Trophoblast cell (in vitro differentiated cells and primary cell): ENCODE measurements around the gene LRRC73.

ENCODE experiments used
- DNase-seq, 2 donors: peaks; one replicate each; pipeline ENCODE4 v3.0.0-alpha.2; 2016
- H2AFZ ChIP-seq: 2 replicates; pipeline ENCODE4 v1.6.1; 2013; ENCODE audit warnings: low read length, moderate library complexity, mild to moderate bottlenecking; ENCODE audit not compliant: insufficient read depth, poor library complexity
- H2AK5ac ChIP-seq: 2 replicates; pipeline ENCODE4 v1.6.1; 2013; ENCODE audit warnings: mild to moderate bottlenecking, low read length
- H2BK120ac ChIP-seq: 2 replicates; pipeline ENCODE4 v1.6.1; 2013; ENCODE audit warnings: low read length, mild to moderate bottlenecking, moderate library complexity; ENCODE audit not compliant: insufficient read depth, poor library complexity
- H2BK12ac ChIP-seq: 2 replicates; pipeline ENCODE4 v1.6.1; 2013; ENCODE audit warnings: mild to moderate bottlenecking, low read length, moderate library complexity
- H2BK5ac ChIP-seq: 2 replicates; pipeline ENCODE4 v1.6.1; 2013; ENCODE audit warnings: low read length, low read depth, moderate library complexity, mild to moderate bottlenecking; ENCODE audit not compliant: poor library complexity
- H3K14ac ChIP-seq: 2 replicates; pipeline ENCODE4 v1.6.1; 2013; ENCODE audit warnings: mild to moderate bottlenecking, low read length
- H3K18ac ChIP-seq: 2 replicates; pipeline ENCODE4 v1.6.1; 2013; ENCODE audit warnings: mild to moderate bottlenecking, low read length
- H3K23ac ChIP-seq: 2 replicates; pipeline ENCODE4 v1.6.1; 2013; ENCODE audit warnings: low read length
- H3K27ac ChIP-seq: 2 replicates; pipeline ENCODE4 v1.5.1; 2013; ENCODE audit warnings: low read depth, mild to moderate bottlenecking, inconsistent platforms, low read length, moderate library complexity
- H3K27me3 ChIP-seq: 2 replicates; pipeline ENCODE4 v1.6.1; 2013; ENCODE audit warnings: inconsistent platforms, mild to moderate bottlenecking, low read length, moderate library complexity; ENCODE audit not compliant: insufficient read depth
- H3K36me3 ChIP-seq, 2 experiments: 1 replicate in 1 of 2; 2 replicates in 1 of 2; pipeline ENCODE4 v1.6.1; 2013; ENCODE audit warnings: low read length in 2 of 2, mild to moderate bottlenecking in 2 of 2, moderate library complexity in 1 of 2; ENCODE audit not compliant: insufficient read depth in 2 of 2, control insufficient read depth in 1 of 2
- H3K4ac ChIP-seq: 2 replicates; pipeline ENCODE4 v1.6.1; 2013; ENCODE audit warnings: low read depth, mild to moderate bottlenecking, low read length, moderate library complexity
- H3K4me1 ChIP-seq, 2 experiments: 1 replicate in 1 of 2; 2 replicates in 1 of 2; pipeline ENCODE4 v1.6.1; 2013; ENCODE audit warnings: low read length in 2 of 2, mild to moderate bottlenecking in 2 of 2, moderate library complexity in 1 of 2; ENCODE audit not compliant: insufficient read depth in 2 of 2, control insufficient read depth in 1 of 2
- H3K4me2 ChIP-seq: 2 replicates; pipeline ENCODE4 v1.6.1; 2013; ENCODE audit warnings: inconsistent platforms, mild to moderate bottlenecking, low read length, moderate library complexity
- H3K4me3 ChIP-seq: 2 replicates; pipeline ENCODE4 v1.5.1; 2013; ENCODE audit warnings: mild to moderate bottlenecking, low read depth, low read length, inconsistent platforms
- H3K79me1 ChIP-seq: one replicate; pipeline ENCODE4 v1.6.1; 2013; ENCODE audit warnings: low read length
- H3K79me2 ChIP-seq: 2 replicates; pipeline ENCODE4 v1.6.1; 2013; ENCODE audit warnings: low read length, mild to moderate bottlenecking; ENCODE audit not compliant: control insufficient read depth, insufficient read depth, poor library complexity
- H3K9ac ChIP-seq: 2 replicates; pipeline ENCODE4 v1.6.1; 2013; ENCODE audit warnings: mild to moderate bottlenecking, low read length
- H3K9me3 ChIP-seq: 2 replicates; pipeline ENCODE4 v1.6.1; 2013; ENCODE audit warnings: low read depth, mild to moderate bottlenecking, control low read depth, inconsistent platforms, low read length; ENCODE audit not compliant: insufficient read depth
- H4K12ac ChIP-seq: 2 replicates; pipeline ENCODE4 v1.6.1; 2013; ENCODE audit warnings: low read depth, mild to moderate bottlenecking, low read length, moderate library complexity
- H4K8ac ChIP-seq: 2 replicates; pipeline ENCODE4 v1.6.1; 2013; ENCODE audit warnings: low read depth, mild to moderate bottlenecking, low read length, moderate library complexity
- H4K91ac ChIP-seq: one replicate; pipeline ENCODE4 v1.6.1; 2013; ENCODE audit warnings: low read depth, mild to moderate bottlenecking, low read length, moderate library complexity
- WGBS: extraction: QIAGEN DNeasy Blood & Tissue Kit; methylation state at CpG from one replicate; pipeline ENCODE4 v1.1.7; 2013; ENCODE audit warnings: missing lambda C conversion rate; ENCODE audit not compliant: insufficient read length, insufficient coverage; ENCODE audit errors: extremely low coverage; 5-methylcytosine and 5-hydroxymethylcytosine counted together

LRRC73 gene

DNA sequence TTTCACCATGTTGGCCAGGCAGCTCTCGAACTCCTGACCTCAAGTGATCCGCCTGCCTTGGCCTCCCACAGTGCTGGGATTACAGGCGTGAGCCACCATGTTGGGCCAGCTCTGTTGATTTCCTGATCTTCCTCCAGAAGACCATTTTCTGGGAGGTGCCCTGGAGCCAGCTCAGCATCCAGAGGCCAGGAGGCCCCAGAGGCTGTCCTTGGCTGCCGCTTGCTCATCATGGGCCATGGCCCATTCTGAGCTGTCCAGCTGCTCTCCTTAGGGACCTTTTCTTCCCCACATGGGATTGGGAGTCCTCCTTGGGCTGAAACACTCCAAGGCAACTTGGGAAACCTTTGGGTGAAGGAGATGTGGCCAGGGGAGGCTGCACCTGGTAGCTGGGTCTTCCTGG, 15.4 kb downstream of the LRRC73 start:
- no peak overlapping the region for H2AFZ ChIP-seq
- H4K91ac ChIP-seq, result peak overlapping the region; percentile 40
- peaks cover 2% of the 10 kb centered on the region for H3K79me2 ChIP-seq
- peak overlapping the region; percentile 19 for H2BK12ac ChIP-seq
- peak overlapping the region; percentile 75 for H3K18ac ChIP-seq
- H3K27me3 ChIP-seq, result no peaks in the 10 kb centered on the region
- H2AK5ac ChIP-seq, result peak overlapping the region; percentile 53
- H3K9ac ChIP-seq, result no peak overlapping the region
- H3K4me3 ChIP-seq, result no peak overlapping the region
- H4K12ac ChIP-seq, result no peak overlapping the region
- no peaks in the 10 kb centered on the region for H3K9me3 ChIP-seq
- peak overlapping the region; percentile 6 for H3K27ac ChIP-seq
- H3K4ac ChIP-seq, result no peak overlapping the region
- no peak overlapping the region for H3K23ac ChIP-seq
- peaks cover 9% of the 10 kb centered on the region for H3K79me1 ChIP-seq
- peak overlapping the region; percentile 4 for H3K14ac ChIP-seq
- H2BK5ac ChIP-seq, result peak overlapping the region; percentile 9
- peaks cover 39 to 49% of the 10 kb centered on the region in 2 experiments for H3K4me1 ChIP-seq
- H3K36me3 ChIP-seq, result peaks cover 12 to 19% of the 10 kb centered on the region in 2 experiments
- peak overlapping the region; percentile 5 for H2BK120ac ChIP-seq
- H3K4me2 ChIP-seq, result no peak overlapping the region
- H4K8ac ChIP-seq, result no peak overlapping the region
- DNase-seq, result no peak
- no CpG with 5 or more reads among the region's 4 CpGs for WGBS

DNA sequence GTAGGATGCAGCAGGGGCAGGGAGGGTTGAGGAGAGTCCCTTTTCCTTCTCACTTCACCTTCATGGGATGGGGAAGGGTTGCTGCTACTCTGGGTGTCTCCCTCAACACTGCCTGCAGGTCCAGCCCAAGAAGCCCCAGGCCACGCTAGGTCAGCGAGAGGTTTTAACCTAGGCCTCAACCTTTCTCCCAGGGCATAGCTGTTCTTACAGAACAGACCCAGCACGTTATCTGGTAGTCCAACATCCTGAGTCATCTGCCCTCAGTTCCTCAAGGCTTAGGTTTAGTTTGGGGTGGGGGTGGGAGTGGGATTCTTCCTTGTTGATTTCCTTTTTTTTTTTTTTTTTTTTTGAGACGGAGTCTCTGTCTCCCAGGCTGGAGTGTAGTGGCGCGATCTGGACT, 15.8 kb downstream of the LRRC73 start:
- Histone ChIP-seq H3K4me3 (no peak overlapping the region), H3K79me2 (peaks cover 2% of the 10 kb centered on the region), H3K27ac (no peak overlapping the region), H2BK120ac (no peak overlapping the region), H3K4me2 (no peak overlapping the region), H3K14ac (no peak overlapping the region), H3K79me1 (peaks cover 9% of the 10 kb centered on the region), H4K8ac (no peak overlapping the region), H4K12ac (no peak overlapping the region), H2AFZ (no peak overlapping the region), H3K9ac (no peak overlapping the region), H3K23ac (no peak overlapping the region), H2BK12ac (no peak overlapping the region), H2AK5ac (no peak overlapping the region), H3K4me1 (peaks cover 43 to 53% of the 10 kb centered on the region in 2 experiments), H2BK5ac (no peak overlapping the region), H3K4ac (no peak overlapping the region), H3K36me3 (peaks cover 9 to 14% of the 10 kb centered on the region in 2 experiments), H3K18ac (no peak overlapping the region), H3K9me3 (no peaks in the 10 kb centered on the region), H4K91ac (no peak overlapping the region), H3K27me3 (no peaks in the 10 kb centered on the region)
- no CpG with 5 or more reads among the region's 6 CpGs for WGBS
- peak; percentile 72 to 78 for DNase-seq

DNA sequence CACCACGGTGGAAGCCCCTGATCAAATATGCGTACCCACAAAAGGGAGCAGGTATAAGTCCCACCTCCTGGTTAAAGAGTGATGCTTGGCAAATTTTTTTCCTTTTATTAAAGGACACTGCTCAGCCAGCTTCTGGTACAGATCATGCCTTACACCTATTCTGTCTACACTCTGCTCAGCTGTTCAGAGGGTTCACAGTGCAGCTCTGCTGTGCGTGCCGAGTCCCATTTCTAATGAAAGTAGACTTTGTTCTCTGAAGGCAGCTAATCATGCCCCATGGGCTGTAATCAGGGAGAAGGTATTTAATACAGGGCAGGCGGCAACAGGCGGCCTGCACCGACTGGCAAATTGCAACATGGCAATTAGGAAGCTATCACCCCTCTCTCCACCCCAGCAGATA, 16.3 kb downstream of the LRRC73 start:
- Histone ChIP-seq H3K79me1 (peaks cover 9% of the 10 kb centered on the region), H3K14ac (no peak overlapping the region), H3K4ac (no peak overlapping the region), H3K4me1 (peaks cover 48 to 58% of the 10 kb centered on the region in 2 experiments), H2BK5ac (no peak overlapping the region), H2BK12ac (no peak overlapping the region), H3K27me3 (no peaks in the 10 kb centered on the region), H2BK120ac (no peak overlapping the region), H3K9ac (no peak overlapping the region), H3K36me3 (peaks cover 4 to 10% of the 10 kb centered on the region in 2 experiments), H4K91ac (no peak overlapping the region), H4K12ac (no peak overlapping the region), H2AK5ac (no peak overlapping the region), H4K8ac (no peak overlapping the region), H2AFZ (no peak overlapping the region), H3K4me3 (no peak overlapping the region), H3K9me3 (no peaks in the 10 kb centered on the region), H3K27ac (no peak overlapping the region), H3K79me2 (peaks cover 2% of the 10 kb centered on the region), H3K4me2 (no peak overlapping the region), H3K23ac (no peak overlapping the region), H3K18ac (no peak overlapping the region)
- no peak for DNase-seq
- WGBS, result no CpG with 5 or more reads among the region's 7 CpGs

DNA sequence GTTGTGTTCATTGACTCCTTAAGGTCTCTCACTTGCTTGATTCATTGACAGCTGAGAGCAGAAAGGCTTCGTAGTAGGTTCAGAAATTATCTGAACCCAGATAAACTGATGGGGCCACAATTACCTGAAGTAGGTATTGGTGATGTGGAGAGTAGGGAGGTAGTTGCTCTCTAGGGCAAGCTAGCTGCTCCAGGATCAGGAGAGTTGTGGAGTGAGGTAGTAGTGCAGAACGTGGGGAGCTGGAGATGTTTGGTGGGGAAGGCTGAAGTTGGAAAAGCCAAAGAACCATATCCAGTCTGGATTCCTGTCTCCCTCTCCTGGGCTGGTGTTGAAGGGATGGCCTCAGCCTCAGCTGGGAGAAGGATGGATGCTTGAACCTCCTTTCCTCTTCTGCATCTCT, 16.9 kb downstream of the LRRC73 start:
- no peak overlapping the region for H4K12ac ChIP-seq
- H3K27ac ChIP-seq, result no peak overlapping the region
- peaks cover 9% of the 10 kb centered on the region for H3K79me1 ChIP-seq
- no peak overlapping the region for H3K4me3 ChIP-seq
- no peak overlapping the region for H3K4me2 ChIP-seq
- peaks cover 52 to 62% of the 10 kb centered on the region in 2 experiments for H3K4me1 ChIP-seq
- H3K27me3 ChIP-seq, result no peaks in the 10 kb centered on the region
- H3K36me3 ChIP-seq, result peaks cover 0 to 4% of the 10 kb centered on the region in 2 experiments
- no peak overlapping the region for H2BK120ac ChIP-seq
- H3K79me2 ChIP-seq, result peaks cover 2% of the 10 kb centered on the region
- no peak overlapping the region for H2AK5ac ChIP-seq
- no peak overlapping the region for H3K9ac ChIP-seq
- no peak overlapping the region for H4K91ac ChIP-seq
- no peak overlapping the region for H2AFZ ChIP-seq
- no peak overlapping the region for H2BK5ac ChIP-seq
- DNase-seq, result no peak
- H3K23ac ChIP-seq, result no peak overlapping the region
- no peak overlapping the region for H2BK12ac ChIP-seq
- no peaks in the 10 kb centered on the region for H3K9me3 ChIP-seq
- no peak overlapping the region for H3K14ac ChIP-seq
- H3K4ac ChIP-seq, result no peak overlapping the region
- H4K8ac ChIP-seq, result no peak overlapping the region
- no peak overlapping the region for H3K18ac ChIP-seq
- WGBS, result no CpG with 5 or more reads among the region's 2 CpGs
